ENCODE data around the gene GALNS. TPM values are rescaled to one million over a fixed set of nuclear protein-coding genes. Genes with fewer than 3 reads are reported as not detected.

Gene GALNS
- total and polyA plus RNA-seq, 2 donors (not counting 3 experiments of a cell fraction or from before 2014, with no cell fraction given): 21.8 to 40.2 TPM

DNA sequence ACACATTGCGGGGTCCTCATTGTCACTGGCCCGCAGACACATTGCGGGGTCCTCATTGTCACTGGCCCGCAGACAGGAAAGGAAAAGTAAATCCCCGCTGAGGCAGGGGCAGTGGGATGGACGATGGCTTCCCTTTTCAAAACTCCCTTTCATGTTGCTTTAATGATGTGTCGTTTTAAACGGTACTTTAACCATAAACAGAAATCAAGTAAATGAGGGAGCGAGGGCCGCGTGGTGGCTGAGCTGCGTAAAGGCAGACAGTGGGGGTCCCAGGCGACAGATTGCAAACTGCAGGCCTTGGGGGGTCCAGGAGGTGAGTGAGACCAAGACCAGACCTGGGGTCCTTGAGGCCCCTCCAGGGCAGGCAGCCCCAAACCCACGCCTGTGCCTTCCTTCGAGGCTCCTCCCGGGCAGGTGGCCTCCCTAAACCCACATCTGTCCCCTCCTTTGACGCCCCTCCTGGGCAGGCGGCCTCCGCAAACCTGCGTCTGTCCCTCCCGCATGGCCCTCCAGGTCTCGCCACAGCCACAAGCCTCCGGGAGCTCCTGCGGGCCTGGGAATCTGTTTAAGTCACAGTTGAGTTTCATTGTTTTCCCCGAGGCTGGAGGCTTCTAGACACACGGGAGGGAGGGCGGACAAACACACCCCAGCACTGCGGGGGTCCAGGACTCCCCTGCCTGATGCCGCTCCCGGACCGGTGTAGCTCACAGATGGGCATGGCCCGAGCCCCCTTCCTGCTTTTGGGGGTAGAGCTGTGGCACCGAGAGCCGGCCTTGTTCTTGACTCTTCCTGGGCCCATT is 79.1 kb downstream of the GALNS start:
- H3K27me3 ChIP-seq (ENCODE audit: control insufficient read depth in 2 of 2, insufficient read depth in 2 of 2, low read length in 2 of 2): no peaks in the 10 kb centered on the region
- FAIRE-seq: no peak
- peaks cover 27% of the 10 kb centered on the region for H3K4me1 ChIP-seq (ENCODE audit: control insufficient read depth, extremely low read depth, insufficient read depth, low read length)
- no peak overlapping the region for H3K4me2 ChIP-seq (ENCODE audit: insufficient read depth, low read length)
- H4K20me1 ChIP-seq (replicated peaks; ENCODE audit: control insufficient read depth, extremely low read depth, insufficient read depth, low read length): no peaks in the 10 kb centered on the region
- H3K4me3 ChIP-seq (replicated peaks in 1 of 3; ENCODE audit: insufficient read depth in 1 of 3, low read depth in 1 of 3, low read length in 3 of 3): no peak overlapping the region
- POLR2A ChIA-PET: no interaction called here
- H3K9ac ChIP-seq (replicated peaks; ENCODE audit: extremely low read depth, insufficient read depth, low read length): no peak overlapping the region
- dilution Hi-C loops (cut with MboI; ENCODE audit: extremely low pct_ligation_motif_present, low sequenced_read_pairs) (no loop called here), intact Hi-C loops (cut with micrococcal nuclease) (no loop called here)
- no peak for DNase-seq (ENCODE audit: low read depth, low spot score)
- no peak overlapping the region for H2AFZ ChIP-seq (ENCODE audit: low read depth, low read length)
- BruUV-seq (replicated peaks): no TSS peak
- no peaks in the 10 kb centered on the region for H3K9me1 ChIP-seq (replicated peaks; ENCODE audit: control insufficient read depth, extremely low read depth, insufficient read depth, low read length)
- H3K79me2 ChIP-seq (ENCODE audit: control insufficient read depth, insufficient read depth, low read length): peaks cover 98% of the 10 kb centered on the region
- TF ChIP-seq MYC (IDR thresholded peaks at IDR 0.05; ENCODE audit: low read depth, low read length): no peak
- TF ChIP-seq, protein P1, sequence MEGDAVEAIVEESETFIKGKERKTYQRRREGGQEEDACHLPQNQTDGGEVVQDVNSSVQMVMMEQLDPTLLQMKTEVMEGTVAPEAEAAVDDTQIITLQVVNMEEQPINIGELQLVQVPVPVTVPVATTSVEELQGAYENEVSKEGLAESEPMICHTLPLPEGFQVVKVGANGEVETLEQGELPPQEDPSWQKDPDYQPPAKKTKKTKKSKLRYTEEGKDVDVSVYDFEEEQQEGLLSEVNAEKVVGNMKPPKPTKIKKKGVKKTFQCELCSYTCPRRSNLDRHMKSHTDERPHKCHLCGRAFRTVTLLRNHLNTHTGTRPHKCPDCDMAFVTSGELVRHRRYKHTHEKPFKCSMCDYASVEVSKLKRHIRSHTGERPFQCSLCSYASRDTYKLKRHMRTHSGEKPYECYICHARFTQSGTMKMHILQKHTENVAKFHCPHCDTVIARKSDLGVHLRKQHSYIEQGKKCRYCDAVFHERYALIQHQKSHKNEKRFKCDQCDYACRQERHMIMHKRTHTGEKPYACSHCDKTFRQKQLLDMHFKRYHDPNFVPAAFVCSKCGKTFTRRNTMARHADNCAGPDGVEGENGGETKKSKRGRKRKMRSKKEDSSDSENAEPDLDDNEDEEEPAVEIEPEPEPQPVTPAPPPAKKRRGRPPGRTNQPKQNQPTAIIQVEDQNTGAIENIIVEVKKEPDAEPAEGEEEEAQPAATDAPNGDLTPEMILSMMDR (IDR thresholded peaks at IDR 0.05; ENCODE audit: extremely low read depth in 1 of 2, insufficient read depth in 1 of 2, low read depth in 1 of 2, low read length in 2 of 2): no peak
- TF ChIP-seq POLR2AphosphoS5 (IDR thresholded peaks at IDR 0.05; ENCODE audit: insufficient read depth, low read depth, low read length): no peak
- no peak for TF ChIP-seq JUN (IDR thresholded peaks at IDR 0.05; ENCODE audit: borderline replicate concordance, insufficient read depth, insufficient read length, low read depth)
- TF ChIP-seq EZH2 (IDR thresholded peaks at IDR 0.05; ENCODE audit: borderline replicate concordance, low read depth, low read length, severe bottlenecking): no peak
- no peak for TF ChIP-seq FOS (IDR thresholded peaks at IDR 0.05; ENCODE audit: borderline replicate concordance, insufficient read depth, low read length)
- TF ChIP-seq GATA2 (IDR thresholded peaks at IDR 0.05; ENCODE audit: insufficient read depth, insufficient read length, low read depth, low read length): no peak
- TF ChIP-seq, protein P2, sequence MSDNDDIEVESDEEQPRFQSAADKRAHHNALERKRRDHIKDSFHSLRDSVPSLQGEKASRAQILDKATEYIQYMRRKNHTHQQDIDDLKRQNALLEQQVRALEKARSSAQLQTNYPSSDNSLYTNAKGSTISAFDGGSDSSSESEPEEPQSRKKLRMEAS (IDR thresholded peaks at IDR 0.05; ENCODE audit: insufficient read depth, insufficient read length): no peak
- no peak for TF ChIP-seq POLR2A (IDR thresholded peaks at IDR 0.05; ENCODE audit: low read depth, low read length)
- H3K27ac ChIP-seq (ENCODE audit: insufficient read depth, low read depth, low read length): no peak overlapping the region
- peaks cover 0 to 3% of the 10 kb centered on the region in 2 experiments for H3K36me3 ChIP-seq (ENCODE audit: control insufficient read depth in 2 of 2, extremely low read depth in 1 of 2, insufficient read depth in 2 of 2, low read length in 2 of 2)
- CTCF ChIA-PET: interaction anchor here (8.2 kb wide), 1 partner anchor 40 kb away, joined by 165 read pairs; no protein-coding TSS in a partner anchor
- H3K9me3 ChIP-seq (replicated peaks; ENCODE audit: control insufficient read depth, insufficient read depth, low read length): no peaks in the 10 kb centered on the region
